Pancreas (tissue), 10 donors: ENCODE data around the gene DLG2. TPM values are rescaled to one million over a fixed set of nuclear protein-coding genes. Genes with fewer than 3 reads are reported as not detected.

ENCODE experiments used
- ATAC-seq, 4 donors: fragments of 200-7000 bp; cut with Tn5 transposase; one replicate each; pipeline versions ENCODE4 v1.8.0 to v1.9.1; 2020; ENCODE audit warnings: mild to moderate bottlenecking in 4 of 4, moderate library complexity in 4 of 4
- DNase-seq, 6 donors: peaks; one replicate each; pipeline ENCODE4 v3.0.0-alpha.2; 2020
- FAIRE-seq: peaks from 2 replicates; lab custom pipeline; 2012; peaks lifted over from hg19 to GRCh38; lab: Jason Lieb, UNC
- H3K27ac ChIP-seq, 4 donors: fragments of 200-600 bp; sonication (generic); 1 replicate in 3 of 4; 2 replicates in 1 of 4; pipeline versions ENCODE4 v1.5.0 to v1.8.0; 2020
- H3K27me3 ChIP-seq, 4 donors: fragments of 200-600 bp; one replicate each; pipeline ENCODE4 v1.8.0; 2021
- H3K36me3 ChIP-seq, 3 donors: fragments of 200-600 bp; sonication (generic) in 1 of 3; one replicate each; pipeline versions ENCODE4 v1.5.0 to v1.8.0; 2020 to 2021
- H3K4me1 ChIP-seq, 3 donors: fragments of 200-600 bp; one replicate each; pipeline ENCODE4 v1.8.0; 2021
- H3K4me3 ChIP-seq, 4 donors: fragments of 200-600 bp; sonication (generic) in 2 of 4; one replicate each; pipeline versions ENCODE4 v1.5.0 to v1.8.0; 2020 to 2021
- H3K9me3 ChIP-seq, 4 donors: fragments of 200-600 bp; one replicate each; pipeline ENCODE4 v1.8.0; 2021
- CTCF ChIP-seq, 4 donors: fragments of 200-600 bp; sonication (generic) in 3 of 4; IDR thresholded peaks; one replicate each; pipeline versions ENCODE4 v1.5.0 to v1.8.0; 2021; ENCODE audit warnings: antibody characterized with exemption in 4 of 4
- WGBS, 2 donors: extraction: QIAGEN DNeasy Blood & Tissue Kit; methylation state at CpG; one replicate each; pipeline ENCODE4 v1.1.7; 2013; 5-methylcytosine and 5-hydroxymethylcytosine counted together
- intact Hi-C, 3 donors: fragments of 100-400 bp; cut with DNase I; formaldehyde crosslinking; loops; one replicate each; pipeline versions ENCODE4 v1.11.1 to v1.14.2; 2022
- polyA plus RNA-seq, 2 donors: library from polyadenylated mRNA; stranded (reverse); fragments of 200-250 nt; gene quantifications; one replicate each; pipeline ENCODE4 v1.2.3, GENCODE V29; 2013
- total RNA-seq, 6 donors: library from RNA; stranded (reverse); fragmentation: NEBNext Ultra II Directional in 4 of 6; extraction: Animal tissue kit (Norgen Biotek cat#: 25700) in 4 of 6; gene quantifications; one replicate each; pipeline versions ENCODE4 v1.2.1 to v1.2.4, GENCODE V29; 2021 to 2023
- donor health status: healthy with polysubstance abuse.
- donor health status: DM: no; HTN: no; CAD: no; lungs with moderate emphysema.
- donor health status: DM: no; HTN: no; CAD: no.
- donor health status: control.
- donor health status: control.
- donor health status: Bipolar disorder and iron deficiency.
- donor health status: DM: yes; HTN: yes; CAD: no.
- donor health status: DM: no; HTN: no; CAD: no.
- donor health status: DM: no; HTN: no; CAD: no.
- donor health status: DM: yes; HTN: yes; CAD: no.

DLG2 gene
- total and polyA plus RNA-seq, 8 donors = 1.2 to 5.4 (median 3.6) TPM

- no peak overlapping the region for H3K4me3 ChIP-seq
- WGBS, 2 donors = 88% methylated on average over 3 of the region's 3 CpGs
- no peak for FAIRE-seq
- H3K9me3 ChIP-seq = no peaks in the 10 kb centered on the region
- no peak for TF ChIP-seq CTCF (IDR thresholded peaks at IDR 0.05)
- no peak for DNase-seq
- intact Hi-C loops = no loop called here
- no peaks in the 10 kb centered on the region for H3K4me1 ChIP-seq
- H3K27me3 ChIP-seq = no peaks in the 10 kb centered on the region
- no peaks in the 10 kb centered on the region for H3K36me3 ChIP-seq
- ATAC-seq = no peak
- no peak overlapping the region for H3K27ac ChIP-seq
These were observed 2083.3 kb downstream of the DLG2 start for GRCh38 chr11:83543706-83544439.

- Histone ChIP-seq H3K36me3 (no peaks in the 10 kb centered on the region), H3K27me3 (no peaks in the 10 kb centered on the region), H3K9me3 (no peaks in the 10 kb centered on the region), H3K27ac (no peak overlapping the region), H3K4me1 (no peaks in the 10 kb centered on the region), H3K4me3 (no peak overlapping the region)
- ATAC-seq (no peak), DNase-seq (no peak), FAIRE-seq (no peak)
- TF ChIP-seq CTCF (IDR thresholded peaks at IDR 0.05) = no peak
- intact Hi-C loops = no loop called here
- 80 to 82% methylated on average over 2 of the region's 2 CpGs for WGBS, 2 donors
These were observed 2084.3 kb downstream of the DLG2 start for GRCh38 chr11:83542861-83543260.

- no peaks in the 10 kb centered on the region for H3K4me1 ChIP-seq
- TF ChIP-seq CTCF (IDR thresholded peaks at IDR 0.05) = no peak
- intact Hi-C loops = no loop called here
- no peaks in the 10 kb centered on the region for H3K27me3 ChIP-seq
- no peak overlapping the region for H3K4me3 ChIP-seq
- H3K36me3 ChIP-seq = no peaks in the 10 kb centered on the region
- DNase-seq (no peak), ATAC-seq (no peak), FAIRE-seq (no peak)
- no peak overlapping the region for H3K27ac ChIP-seq
- no peaks in the 10 kb centered on the region for H3K9me3 ChIP-seq
These were observed 2086.4 kb downstream of the DLG2 start for GRCh38 chr11:83540728-83541127.

- H3K27me3 ChIP-seq = no peaks in the 10 kb centered on the region
- no peak overlapping the region for H3K4me3 ChIP-seq
- no peak for DNase-seq
- H3K4me1 ChIP-seq = no peaks in the 10 kb centered on the region
- no peaks in the 10 kb centered on the region for H3K36me3 ChIP-seq
- ATAC-seq = no peak
- no peak overlapping the region for H3K27ac ChIP-seq
- no peak for TF ChIP-seq CTCF (IDR thresholded peaks at IDR 0.05)
- no peak for FAIRE-seq
- intact Hi-C loops = no loop called here
- 77 to 81% methylated on average over 5 of the region's 5 CpGs for WGBS, 2 donors
- H3K9me3 ChIP-seq = no peaks in the 10 kb centered on the region
These were observed 2086.9 kb downstream of the DLG2 start for GRCh38 chr11:83540112-83540675.

- Histone ChIP-seq H3K4me1 (no peaks in the 10 kb centered on the region), H3K4me3 (no peak overlapping the region), H3K27me3 (no peaks in the 10 kb centered on the region), H3K36me3 (no peaks in the 10 kb centered on the region), H3K9me3 (no peaks in the 10 kb centered on the region), H3K27ac (no peak overlapping the region)
- no peak for ATAC-seq
- no peak for FAIRE-seq
- intact Hi-C loops = no loop called here
- no peak for DNase-seq
- no peak for TF ChIP-seq CTCF (IDR thresholded peaks at IDR 0.05)
- WGBS, 2 donors = 53 to 57% methylated on average over 1 of the region's 1 CpG
These were observed 2088.9 kb downstream of the DLG2 start for GRCh38 chr11:83538286-83538685.
